ENCODE data around the gene CYBA. TPM values are rescaled to one million over a fixed set of nuclear protein-coding genes. Genes with fewer than 3 reads are reported as not detected.
A peak's percentile ranks its signal among the peaks of the same experiment; 100 is the strongest.

The CYBA gene
- total RNA-seq, 3 donors from 2014 or later (not counting 1 experiment from before 2014, with no cell fraction given), result 1,001 to 1,351 (median 1,051) TPM

DNA sequence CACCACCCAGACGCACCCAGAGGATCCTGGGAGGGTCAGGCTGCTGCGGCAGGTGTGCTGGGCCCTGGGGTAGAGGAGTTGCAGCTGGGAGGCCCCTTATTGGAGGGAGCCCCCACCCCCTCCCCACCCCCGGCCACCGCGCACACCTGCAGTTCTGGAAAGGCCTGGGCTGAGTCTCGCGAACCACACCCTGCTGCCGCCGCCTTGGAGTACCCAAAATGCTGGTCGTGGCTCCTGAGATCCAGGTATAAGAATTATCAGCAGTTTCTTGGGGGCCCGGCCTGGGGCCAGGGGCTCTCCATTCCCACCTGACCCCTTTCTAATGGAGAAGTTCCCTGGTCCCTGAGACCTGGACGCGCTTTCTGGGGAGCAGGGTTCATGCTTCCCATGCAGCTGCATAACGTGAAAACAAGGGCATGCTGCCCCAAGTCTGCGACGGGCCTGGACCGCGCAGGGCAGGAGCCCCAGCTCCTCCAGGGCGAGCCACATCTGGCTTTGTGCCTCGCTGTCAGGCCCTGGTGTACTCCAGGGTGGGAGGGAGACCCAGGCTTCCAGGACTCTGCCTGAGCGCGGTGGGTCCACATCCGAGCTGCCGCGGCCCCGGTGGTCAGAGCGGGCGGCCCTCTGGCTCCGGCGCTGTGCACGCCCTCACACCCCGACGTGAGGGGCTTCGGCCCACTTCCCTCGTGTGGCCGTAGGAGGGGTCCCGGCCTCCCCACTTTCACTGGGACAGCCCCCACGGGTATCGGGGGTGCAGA lies 42.7 kb upstream of the CYBA start:
- no peaks in the 10 kb centered on the region for H3K36me3 Mint-ChIP-seq
- Histone ChIP-seq H3K27ac (ENCODE audit: low read length) (no peak overlapping the region), H3K36me3 (ENCODE audit: control insufficient read depth, insufficient read depth, low read length) (peaks cover 38% of the 10 kb centered on the region), H3K4me1 (ENCODE audit: control insufficient read depth, insufficient read depth, low read length) (peaks cover 58% of the 10 kb centered on the region), H3K9me3 (ENCODE audit: control insufficient read depth, insufficient read depth, low read length) (no peaks in the 10 kb centered on the region), H3K27me3 (ENCODE audit: control insufficient read depth, insufficient read depth, low read length) (no peaks in the 10 kb centered on the region), H3K4me3 (ENCODE audit: low read length) (no peak overlapping the region)
- no peaks in the 10 kb centered on the region for H3K27me3 Mint-ChIP-seq (ENCODE audit: low read depth in 2 of 2)
- intact Hi-C loops (cut with micrococcal nuclease), result no loop called here
- 91% methylated on average over 38 of the region's 39 CpGs for WGBS (ENCODE audit: insufficient coverage)
- TF ChIP-seq, protein P1, sequence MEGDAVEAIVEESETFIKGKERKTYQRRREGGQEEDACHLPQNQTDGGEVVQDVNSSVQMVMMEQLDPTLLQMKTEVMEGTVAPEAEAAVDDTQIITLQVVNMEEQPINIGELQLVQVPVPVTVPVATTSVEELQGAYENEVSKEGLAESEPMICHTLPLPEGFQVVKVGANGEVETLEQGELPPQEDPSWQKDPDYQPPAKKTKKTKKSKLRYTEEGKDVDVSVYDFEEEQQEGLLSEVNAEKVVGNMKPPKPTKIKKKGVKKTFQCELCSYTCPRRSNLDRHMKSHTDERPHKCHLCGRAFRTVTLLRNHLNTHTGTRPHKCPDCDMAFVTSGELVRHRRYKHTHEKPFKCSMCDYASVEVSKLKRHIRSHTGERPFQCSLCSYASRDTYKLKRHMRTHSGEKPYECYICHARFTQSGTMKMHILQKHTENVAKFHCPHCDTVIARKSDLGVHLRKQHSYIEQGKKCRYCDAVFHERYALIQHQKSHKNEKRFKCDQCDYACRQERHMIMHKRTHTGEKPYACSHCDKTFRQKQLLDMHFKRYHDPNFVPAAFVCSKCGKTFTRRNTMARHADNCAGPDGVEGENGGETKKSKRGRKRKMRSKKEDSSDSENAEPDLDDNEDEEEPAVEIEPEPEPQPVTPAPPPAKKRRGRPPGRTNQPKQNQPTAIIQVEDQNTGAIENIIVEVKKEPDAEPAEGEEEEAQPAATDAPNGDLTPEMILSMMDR (IDR thresholded peaks at IDR 0.05), result no peak
- ATAC-seq (no peak), DNase-seq (no peak)
- H3K4me3 Mint-ChIP-seq, result no peak overlapping the region
- H3K4me1 Mint-ChIP-seq, result peaks cover 14 to 46% of the 10 kb centered on the region in 2 donors
- no peaks in the 10 kb centered on the region for H3K9me3 Mint-ChIP-seq
- H3K27ac Mint-ChIP-seq, result no peak overlapping the region

DNA sequence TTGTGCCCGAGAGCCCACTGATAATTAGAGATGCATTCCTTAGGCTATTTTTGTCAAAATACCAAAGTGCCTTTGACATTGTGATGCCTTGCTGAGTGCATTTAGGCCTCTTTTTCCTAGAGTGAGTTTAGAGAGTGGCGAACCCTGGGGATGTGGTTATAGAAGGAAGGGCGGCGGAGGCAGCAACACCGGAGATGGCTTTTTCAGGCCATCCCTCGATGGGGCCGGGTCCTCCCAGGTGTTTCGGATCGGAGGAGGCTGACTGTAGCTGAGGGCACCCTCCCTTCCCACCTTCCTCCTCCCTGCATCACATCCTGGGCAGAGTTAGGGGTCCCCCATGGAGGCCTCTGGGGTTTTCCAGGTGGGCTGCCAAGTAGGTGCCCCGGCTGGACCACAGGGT lies 42.0 kb upstream of the CYBA start:
- TF ChIP-seq, protein P1 (IDR thresholded peaks at IDR 0.05), result no peak
- Mint-ChIP-seq H3K4me3 (peak overlapping the region; percentile 68), H3K27ac (peak overlapping the region in 1 of 2 donors; percentile 69), H3K9me3 (no peaks in the 10 kb centered on the region), H3K4me1 (peaks cover 14 to 40% of the 10 kb centered on the region in 2 donors), H3K36me3 (no peaks in the 10 kb centered on the region), H3K27me3 (ENCODE audit: low read depth in 2 of 2) (no peaks in the 10 kb centered on the region)
- 41% methylated on average over 10 of the region's 10 CpGs for WGBS (ENCODE audit: insufficient coverage)
- DNase-seq (peak in 1 of 2 donors; percentile 45), ATAC-seq (no peak)
- H3K36me3 ChIP-seq (ENCODE audit: control insufficient read depth, insufficient read depth, low read length), result peaks cover 30% of the 10 kb centered on the region
- intact Hi-C loops (cut with micrococcal nuclease), result no loop called here
- no peaks in the 10 kb centered on the region for H3K9me3 ChIP-seq (ENCODE audit: control insufficient read depth, insufficient read depth, low read length)
- H3K27me3 ChIP-seq (ENCODE audit: control insufficient read depth, insufficient read depth, low read length), result no peaks in the 10 kb centered on the region
- peak overlapping the region; percentile 28 for H3K27ac ChIP-seq (ENCODE audit: low read length)
- H3K4me1 ChIP-seq (ENCODE audit: control insufficient read depth, insufficient read depth, low read length), result peaks cover 50% of the 10 kb centered on the region
- no peak overlapping the region for H3K4me3 ChIP-seq (ENCODE audit: low read length)

DNA sequence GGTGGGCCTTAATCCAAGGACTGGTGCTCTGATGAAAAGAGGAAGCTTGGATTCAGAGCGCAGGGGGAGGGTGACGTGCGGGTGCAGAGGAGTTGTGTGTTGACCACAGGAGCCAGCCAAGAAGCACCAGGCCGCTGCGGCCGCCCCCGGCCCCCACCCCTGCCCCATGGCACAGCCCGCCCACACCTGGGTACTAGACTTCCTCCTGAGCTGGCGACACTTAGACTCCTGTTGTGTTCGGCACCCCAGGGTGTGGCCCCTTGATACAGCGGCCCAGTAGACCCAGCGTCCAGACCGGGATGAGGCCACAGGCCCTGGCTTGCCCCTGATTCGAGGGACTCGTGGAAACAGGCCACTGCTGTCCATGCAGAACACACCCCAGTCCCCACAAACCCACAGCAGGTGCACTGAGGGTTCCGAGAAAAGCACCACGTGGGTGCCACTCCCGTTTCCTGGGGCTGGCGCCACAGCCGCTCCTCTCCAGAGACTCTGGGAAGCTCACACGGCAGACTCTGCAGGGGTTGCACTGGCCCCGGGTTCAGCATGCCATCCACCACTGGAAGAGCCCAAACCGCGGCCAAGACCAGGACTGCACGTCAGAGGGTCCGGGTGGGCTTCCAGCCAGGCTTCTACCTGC lies 41.2 kb upstream of the CYBA start:
- TF ChIP-seq, protein P1 (IDR thresholded peaks at IDR 0.05), result no peak
- Mint-ChIP-seq H3K4me1 (peaks cover 14 to 36% of the 10 kb centered on the region in 2 donors), H3K9me3 (no peaks in the 10 kb centered on the region), H3K27me3 (ENCODE audit: low read depth in 2 of 2) (no peaks in the 10 kb centered on the region), H3K4me3 (peak overlapping the region; percentile 35), H3K36me3 (no peaks in the 10 kb centered on the region), H3K27ac (no peak overlapping the region)
- H3K27me3 ChIP-seq (ENCODE audit: control insufficient read depth, insufficient read depth, low read length), result no peaks in the 10 kb centered on the region
- ATAC-seq, result peak; percentile 44 to 80 (median 61)
- H3K4me3 ChIP-seq (ENCODE audit: low read length), result no peak overlapping the region
- H3K4me1 ChIP-seq (ENCODE audit: control insufficient read depth, insufficient read depth, low read length), result peaks cover 46% of the 10 kb centered on the region
- 16% methylated on average over 26 of the region's 26 CpGs for WGBS (ENCODE audit: insufficient coverage)
- DNase-seq, result peak in 1 of 2 donors; percentile 40
- intact Hi-C loops (cut with micrococcal nuclease), result no loop called here
- H3K36me3 ChIP-seq (ENCODE audit: control insufficient read depth, insufficient read depth, low read length), result peaks cover 23% of the 10 kb centered on the region
- no peak overlapping the region for H3K27ac ChIP-seq (ENCODE audit: low read length)
- no peaks in the 10 kb centered on the region for H3K9me3 ChIP-seq (ENCODE audit: control insufficient read depth, insufficient read depth, low read length)
